IPS DF 6.9 (cell line): ENCODE results near the gene PRM3.
"Not testable (repeated sequence)": the region's sequence is repeated elsewhere in the genome, so short reads cannot be mapped to it uniquely, and the experiment has no call there.

Experiments used
- DNase-seq: peaks from one replicate; pipeline ENCODE4 v3.0.0-alpha.2; 2013; ENCODE audit warnings: low read depth, low spot score
- H3K27ac ChIP-seq: one replicate; pipeline ENCODE4 v1.5.1; 2013; ENCODE audit warnings: low read length, control low read depth
- H3K27me3 ChIP-seq: 2 replicates; pipeline ENCODE4 v1.6.1; 2013; ENCODE audit warnings: mild to moderate bottlenecking, low read length; ENCODE audit not compliant: control insufficient read depth, insufficient read depth
- H3K36me3 ChIP-seq: 2 replicates; pipeline ENCODE4 v1.6.1; 2013; ENCODE audit warnings: low read length; ENCODE audit not compliant: control insufficient read depth, insufficient read depth
- H3K4me1 ChIP-seq: 2 replicates; pipeline ENCODE4 v1.6.1; 2013; ENCODE audit warnings: low read length; ENCODE audit not compliant: control insufficient read depth, insufficient read depth
- H3K4me3 ChIP-seq: 2 replicates; pipeline ENCODE4 v1.5.1; 2013; ENCODE audit warnings: mild to moderate bottlenecking, low read length
- H3K9me3 ChIP-seq: 2 replicates; pipeline ENCODE4 v1.6.1; 2013; ENCODE audit warnings: low read length, inconsistent platforms; ENCODE audit not compliant: control insufficient read depth, insufficient read depth
- WGBS: extraction: QIAGEN DNeasy Blood & Tissue Kit; methylation state at CpG from one replicate; pipeline ENCODE4 v1.1.7; 2013; ENCODE audit warnings: mixed read lengths, missing lambda C conversion rate; ENCODE audit not compliant: insufficient read length, insufficient coverage; 5-methylcytosine and 5-hydroxymethylcytosine counted together

Gene PRM3

GRCh38 chr16:11296351-11296705 lies 22.9 kb upstream of the PRM3 start:
- no peak overlapping the region for H3K27ac ChIP-seq
- WGBS: no CpG with 5 or more reads among the region's 3 CpGs
- H3K36me3 ChIP-seq: no peaks in the 10 kb centered on the region
- no peaks in the 10 kb centered on the region for H3K9me3 ChIP-seq
- H3K27me3 ChIP-seq: no peaks in the 10 kb centered on the region
- peaks cover 4% of the 10 kb centered on the region for H3K4me1 ChIP-seq
- DNase-seq: no peak
- no peak overlapping the region for H3K4me3 ChIP-seq

GRCh38 chr16:11295672-11296071 lies 22.2 kb upstream of the PRM3 start:
- Histone ChIP-seq H3K9me3 (no peaks in the 10 kb centered on the region), H3K27me3 (no peaks in the 10 kb centered on the region), H3K4me1 (peaks cover 4% of the 10 kb centered on the region), H3K36me3 (no peaks in the 10 kb centered on the region), H3K27ac (no peak overlapping the region), H3K4me3 (no peak overlapping the region)
- DNase-seq: no peak
- WGBS: no CpG with 5 or more reads among the region's 4 CpGs

- Histone ChIP-seq H3K4me3 (no peak overlapping the region), H3K36me3 (no peaks in the 10 kb centered on the region), H3K27ac (no peak overlapping the region), H3K4me1 (no peaks in the 10 kb centered on the region; the same call in 1 of the 2 replicates), H3K27me3 (no peaks in the 10 kb centered on the region), H3K9me3 (no peaks in the 10 kb centered on the region)
- DNase-seq: no peak
- no CpG with 5 or more reads among the region's 7 CpGs for WGBS
Observed at GRCh38 chr16:11292076-11292748, 18.8 kb upstream of the PRM3 start.

GRCh38 chr16:11291091-11291703 lies 17.8 kb upstream of the PRM3 start:
- no peaks in the 10 kb centered on the region for H3K27me3 ChIP-seq
- no peak overlapping the region for H3K4me3 ChIP-seq
- no peak for DNase-seq
- no peaks in the 10 kb centered on the region for H3K4me1 ChIP-seq
- no peaks in the 10 kb centered on the region for H3K36me3 ChIP-seq
- WGBS: no CpG with 5 or more reads among the region's 10 CpGs
- H3K27ac ChIP-seq: no peak overlapping the region
- no peaks in the 10 kb centered on the region for H3K9me3 ChIP-seq

GRCh38 chr16:11290102-11290893 lies 16.9 kb upstream of the PRM3 start:
- no CpG with 5 or more reads among the region's 8 CpGs for WGBS

GRCh38 chr16:11289696-11290095 lies 16.3 kb upstream of the PRM3 start:
- H3K36me3 ChIP-seq, H3K9me3 ChIP-seq, H3K4me1 ChIP-seq, H3K27ac ChIP-seq, H3K4me3 ChIP-seq, DNase-seq, H3K27me3 ChIP-seq: not testable (repeated sequence)
- no CpG with 5 or more reads among the region's 4 CpGs for WGBS

More at GRCh38 chr16:11290102-11290893, 16.9 kb upstream of the PRM3 start:
- Histone ChIP-seq H3K4me1 (no peaks in the 10 kb centered on the region), H3K36me3 (no peaks in the 10 kb centered on the region), H3K9me3 (no peaks in the 10 kb centered on the region), H3K27me3 (no peaks in the 10 kb centered on the region), H3K4me3 (no peak overlapping the region), H3K27ac (no peak overlapping the region)
- no peak for DNase-seq

GRCh38 chr16:11289202-11289601 lies 15.8 kb upstream of the PRM3 start:
- no peak for DNase-seq
- H3K4me3 ChIP-seq: no peak overlapping the region
- no peaks in the 10 kb centered on the region for H3K9me3 ChIP-seq
- WGBS: no CpG with 5 or more reads among the region's 2 CpGs
- H3K27ac ChIP-seq: no peak overlapping the region
- H3K27me3 ChIP-seq: no peaks in the 10 kb centered on the region
- H3K4me1 ChIP-seq: no peaks in the 10 kb centered on the region
- no peaks in the 10 kb centered on the region for H3K36me3 ChIP-seq

GRCh38 chr16:11285842-11286241 lies 12.4 kb upstream of the PRM3 start:
- no CpG with 5 or more reads among the region's 2 CpGs for WGBS
- no peaks in the 10 kb centered on the region; the same call in 1 of the 2 replicates for H3K4me1 ChIP-seq
- no peaks in the 10 kb centered on the region for H3K36me3 ChIP-seq
- H3K27ac ChIP-seq: no peak overlapping the region
- H3K4me3 ChIP-seq: no peak overlapping the region
- no peaks in the 10 kb centered on the region for H3K9me3 ChIP-seq
- DNase-seq: no peak
- no peaks in the 10 kb centered on the region for H3K27me3 ChIP-seq

- no peaks in the 10 kb centered on the region for H3K9me3 ChIP-seq
- H3K4me1 ChIP-seq: no peaks in the 10 kb centered on the region; the same call in 1 of the 2 replicates
- no peak for DNase-seq
- WGBS: no CpG with 5 or more reads among the region's 4 CpGs
- H3K4me3 ChIP-seq: no peak overlapping the region
- H3K27ac ChIP-seq: no peak overlapping the region
- no peaks in the 10 kb centered on the region for H3K27me3 ChIP-seq
- H3K36me3 ChIP-seq: no peaks in the 10 kb centered on the region
Observed at GRCh38 chr16:11283820-11284248, 10.4 kb upstream of the PRM3 start.

GRCh38 chr16:11280616-11281522 lies 7.4 kb upstream of the PRM3 start, which contains the start of gene PRM1:
Gene PRM1 (minus strand): TSS chr16:11281330. CDS start chr16:11281238, 92 bp downstream.
- H3K4me1 ChIP-seq: no peaks in the 10 kb centered on the region; the same call in 1 of the 2 replicates
- WGBS: no CpG with 5 or more reads among the region's 25 CpGs
- H3K27me3 ChIP-seq: no peaks in the 10 kb centered on the region
- no peaks in the 10 kb centered on the region for H3K9me3 ChIP-seq
- no peaks in the 10 kb centered on the region for H3K36me3 ChIP-seq
- no peak within 1 kb of the TSS for H3K4me3 ChIP-seq
- H3K27ac ChIP-seq: no peak within 1 kb of the TSS
- DNase-seq: no peak
